ENCODE results near the gene SEPTIN14.

DNA sequence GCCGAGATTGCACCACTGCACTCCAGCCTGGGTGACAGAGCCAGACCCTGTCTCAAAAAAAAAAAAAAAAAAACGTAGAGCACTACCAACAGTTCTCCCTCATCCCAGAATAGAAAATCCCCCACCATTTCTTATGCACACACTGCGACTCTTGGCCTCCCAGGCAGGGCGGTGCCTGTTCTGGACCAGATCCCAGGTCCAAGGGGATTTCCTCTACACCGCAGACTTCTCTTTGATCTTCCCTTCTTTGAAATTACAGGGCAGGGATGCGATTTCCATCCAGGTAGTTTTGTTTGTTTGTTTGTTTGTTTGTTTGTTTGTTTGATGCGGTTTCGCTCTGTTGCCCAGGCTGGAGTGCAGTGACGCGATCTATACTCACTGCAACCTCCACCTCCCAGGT is 91.8 kb downstream of the SEPTIN14 start:
- TF ChIP-seq, protein P1, sequence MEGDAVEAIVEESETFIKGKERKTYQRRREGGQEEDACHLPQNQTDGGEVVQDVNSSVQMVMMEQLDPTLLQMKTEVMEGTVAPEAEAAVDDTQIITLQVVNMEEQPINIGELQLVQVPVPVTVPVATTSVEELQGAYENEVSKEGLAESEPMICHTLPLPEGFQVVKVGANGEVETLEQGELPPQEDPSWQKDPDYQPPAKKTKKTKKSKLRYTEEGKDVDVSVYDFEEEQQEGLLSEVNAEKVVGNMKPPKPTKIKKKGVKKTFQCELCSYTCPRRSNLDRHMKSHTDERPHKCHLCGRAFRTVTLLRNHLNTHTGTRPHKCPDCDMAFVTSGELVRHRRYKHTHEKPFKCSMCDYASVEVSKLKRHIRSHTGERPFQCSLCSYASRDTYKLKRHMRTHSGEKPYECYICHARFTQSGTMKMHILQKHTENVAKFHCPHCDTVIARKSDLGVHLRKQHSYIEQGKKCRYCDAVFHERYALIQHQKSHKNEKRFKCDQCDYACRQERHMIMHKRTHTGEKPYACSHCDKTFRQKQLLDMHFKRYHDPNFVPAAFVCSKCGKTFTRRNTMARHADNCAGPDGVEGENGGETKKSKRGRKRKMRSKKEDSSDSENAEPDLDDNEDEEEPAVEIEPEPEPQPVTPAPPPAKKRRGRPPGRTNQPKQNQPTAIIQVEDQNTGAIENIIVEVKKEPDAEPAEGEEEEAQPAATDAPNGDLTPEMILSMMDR (conservative IDR thresholded peaks at IDR 0.05; ENCODE audit: low read depth, low read length): no peak
- no peak for TF ChIP-seq POLR2A (IDR thresholded peaks at IDR 0.05; ENCODE audit: low read depth, low read length)
